A549 (cell line): Measurements from ENCODE around the gene CHD6. TPM values are rescaled to one million over a fixed set of nuclear protein-coding genes. Genes with fewer than 3 reads are reported as not detected.

Experiments used
- ATAC-seq, 2 experiments: fragments of 200-7000 bp in 1 of 2; fragments of >200 bp in 1 of 2; cut with Nextera tagmentation in 1 of 2; cut with Tn5 transposase in 1 of 2; 3 replicates each; pipeline versions ENCODE4 v1.8.0 to v1.9.1; 2018 to 2020; ENCODE audit warnings: mild to moderate bottlenecking in 1 of 2, moderate library complexity in 1 of 2
- CTCF ChIA-PET: fragments of 300-600 bp; sonication (Branson Sonifier 250); formaldehyde crosslinking; extraction: SDS; loops from one replicate; lab custom pipeline; 2021; ENCODE audit warnings: antibody characterized with exemption, inconsistent platforms; lab: Yijun Ruan, JAX
- POLR2A ChIA-PET: fragments of 350-600 bp; formaldehyde crosslinking; extraction: SDS; loops from one replicate; lab custom pipeline; 2021; ENCODE audit warnings: antibody characterized with exemption, inconsistent platforms; lab: Yijun Ruan, JAX
- DNase-seq, 2 experiments: peaks; one replicate each; pipeline versions ENCODE4 v3.0.0 to v3.0.0-alpha.2; 2011 to 2016; ENCODE audit warnings: low read depth in 1 of 2, low spot score in 1 of 2
- FAIRE-seq: peaks from 2 replicates; lab custom pipeline; 2011; peaks lifted over from hg19 to GRCh38; lab: Jason Lieb, UNC
- H3K27ac ChIP-seq, 2 experiments: fragments of >200 bp; sonication (Bioruptor Twin); formaldehyde crosslinking; 3 replicates each; pipeline ENCODE4 v1.5.1; 2016 to 2017
- H3K4me1 ChIP-seq: fragments of >200 bp; sonication (Bioruptor Twin); formaldehyde crosslinking; 3 replicates; pipeline ENCODE4 v1.6.1; 2016
- H3K4me2 ChIP-seq: fragments of >200 bp; sonication (Bioruptor Twin); formaldehyde crosslinking; 3 replicates; pipeline ENCODE4 v1.6.1; 2016
- H3K4me3 ChIP-seq: fragments of >200 bp; sonication (Bioruptor Twin); formaldehyde crosslinking; 3 replicates; pipeline ENCODE4 v1.5.1; 2016
- H3K9me3 ChIP-seq: fragments of >200 bp; sonication (Bioruptor Twin); formaldehyde crosslinking; 3 replicates; pipeline ENCODE4 v1.6.1; 2016
- BCL3 ChIP-seq: fragments of >200 bp; sonication (Bioruptor Twin); formaldehyde crosslinking; IDR thresholded peaks from 3 replicates; pipeline ENCODE4 v1.6.1; 2016
- CBX2 ChIP-seq: fragments of 200-600 bp; sonication (generic); IDR thresholded peaks from 2 replicates; pipeline ENCODE4 v1.6.1; 2016; ENCODE audit warnings: low read depth, mild to moderate bottlenecking, borderline replicate concordance
- CEBPB ChIP-seq, 2 experiments: fragments of >200 bp in 1 of 2; sonication (Bioruptor Twin) in 1 of 2; formaldehyde crosslinking in 1 of 2; IDR thresholded peaks; 2 replicates each; pipeline ENCODE4 v1.6.1; 2012 to 2016
- CHD2 ChIP-seq: fragments of 150-350 bp; IDR thresholded peaks from 2 replicates; pipeline ENCODE4 v1.6.1; 2014; ENCODE audit warnings: low read length; ENCODE audit not compliant: partially characterized antibody
- CTCF ChIP-seq: fragments of >200 bp; sonication (Bioruptor Twin); formaldehyde crosslinking; IDR thresholded peaks from 3 replicates; pipeline ENCODE4 v1.5.1; 2016
- EHMT2 ChIP-seq: fragments of 200-600 bp; sonication (generic); IDR thresholded peaks from 2 replicates; pipeline ENCODE4 v1.6.1; 2016; ENCODE audit warnings: antibody characterized with exemption, low read depth, mild to moderate bottlenecking, moderate library complexity
- FOSB ChIP-seq: fragments of 250-450 bp; sonication (Bioruptor Pico); IDR thresholded peaks from 2 replicates; pipeline ENCODE4 v1.5.0; 2020; ENCODE audit warnings: mild to moderate bottlenecking, moderate library complexity
- FOSL2 ChIP-seq, 2 experiments: fragments of 450-650 bp in 1 of 2; fragments of >200 bp in 1 of 2; sonication (Bioruptor Twin) in 1 of 2; formaldehyde crosslinking; IDR thresholded peaks; 2 replicates each; pipeline versions ENCODE4 v1.5.0 to v1.6.1; 2016 to 2020; ENCODE audit warnings: mild to moderate bottlenecking in 1 of 2, moderate library complexity in 1 of 2
- FOXS1 ChIP-seq: fragments of 250-450 bp; sonication (Bioruptor Pico); IDR thresholded peaks from 2 replicates; pipeline ENCODE4 v1.5.0; 2020; ENCODE audit warnings: mild to moderate bottlenecking, moderate library complexity
- HES2 ChIP-seq: fragments of >200 bp; sonication (Bioruptor Twin); formaldehyde crosslinking; IDR thresholded peaks from 2 replicates; pipeline ENCODE4 v1.6.1; 2016
- HOXB5 ChIP-seq: fragments of 250-450 bp; sonication (Bioruptor Pico); IDR thresholded peaks from 2 replicates; pipeline ENCODE4 v1.5.0; 2020; ENCODE audit warnings: mild to moderate bottlenecking, moderate library complexity
- JUNB ChIP-seq: fragments of >200 bp; sonication (Bioruptor Twin); formaldehyde crosslinking; IDR thresholded peaks from 2 replicates; pipeline ENCODE4 v1.6.1; 2016
- MAZ ChIP-seq: fragments of 150-350 bp; IDR thresholded peaks from 2 replicates; pipeline ENCODE4 v1.6.1; 2014; ENCODE audit warnings: antibody characterized with exemption, low read depth, low read length, borderline replicate concordance
- NR3C1 ChIP-seq: fragments of >200 bp; sonication (Bioruptor Twin); formaldehyde crosslinking; IDR thresholded peaks from 3 replicates; pipeline ENCODE4 v1.6.1; 2017
- RCOR1 ChIP-seq: fragments of 150-350 bp; IDR thresholded peaks from 2 replicates; pipeline ENCODE4 v1.6.1; 2014; ENCODE audit warnings: antibody characterized with exemption, low read length, low read depth
- SMC3 ChIP-seq: fragments of >200 bp; sonication (Bioruptor Twin); formaldehyde crosslinking; IDR thresholded peaks from 3 replicates; pipeline ENCODE4 v1.6.1; 2018; ENCODE audit warnings: inconsistent platforms
- SREBF2 ChIP-seq: fragments of 450-650 bp; IDR thresholded peaks from 2 replicates; pipeline ENCODE4 v1.6.1; 2014; ENCODE audit warnings: mild to moderate bottlenecking, moderate library complexity
- ZC3H11A ChIP-seq: fragments of 450-650 bp; IDR thresholded peaks from 2 replicates; pipeline ENCODE4 v1.6.1; 2014; ENCODE audit warnings: antibody characterized with exemption, mild to moderate bottlenecking
- ZNF302 ChIP-seq: fragments of 250-450 bp; sonication (Bioruptor Pico); IDR thresholded peaks from 2 replicates; pipeline ENCODE4 v1.9.0; 2021; ENCODE audit warnings: inconsistent platforms, mild to moderate bottlenecking, moderate library complexity
- WGBS: methylation state at CpG from one replicate; pipeline ENCODE4 v1.1.6; 2017; ENCODE audit errors: missing lambda C conversion rate; 5-methylcytosine and 5-hydroxymethylcytosine counted together
- polyA plus RNA-seq, 4 experiments: library from polyadenylated mRNA; depleted of rRNA in 3 of 4; stranded (reverse); fragments of >200 nt; fragmentation: RNase III in 1 of 4; extraction: RNeasy Plus Mini Kit Qiagen cat#74134 plus additional on column Dnase treatment in 1 of 4; gene quantifications; 2 replicates in 3 of 4; 3 replicates in 1 of 4; pipeline ENCODE4 v1.2.3, GENCODE V29; 2011 to 2017

The CHD6 gene
- polyA plus RNA-seq, 2 of the 4 experiments (the other 2 are of a cell fraction), result 8.2 to 22.6 TPM

- CTCF ChIA-PET, result no interaction called here
- H3K4me2 ChIP-seq, result peak overlapping the region; percentile 53
- H3K4me3 ChIP-seq, result no peak overlapping the region
- DNase-seq (no peak), FAIRE-seq (no peak), ATAC-seq (peak in 1 of 2 experiments; percentile 54; a peak in 2 of 6 replicates)
- POLR2A ChIA-PET, result no interaction called here
- H3K4me1 ChIP-seq, result peaks cover 38% of the 10 kb centered on the region
- TF ChIP-seq MAZ (no peak), CTCF (no peak), FOSB (CRISPR knock-in tag) (no peak), ZC3H11A (no peak), ZNF302 (no peak), HOXB5 (CRISPR knock-in tag) (no peak), CHD2 (no peak), SREBF2 (no peak)
- no peaks in the 10 kb centered on the region for H3K9me3 ChIP-seq
- 67% methylated on average over 6 of the region's 6 CpGs for WGBS
- H3K27ac ChIP-seq, result no peak overlapping the region
Observed at GRCh38 chr20:41577129-41578009, 40.8 kb downstream of the CHD6 start.

- no peak for ATAC-seq
- Histone ChIP-seq H3K4me3 (no peak overlapping the region), H3K27ac (no peak overlapping the region), H3K9me3 (no peaks in the 10 kb centered on the region), H3K4me2 (no peak overlapping the region; the same call in 2 of the 3 replicates), H3K4me1 (peaks cover 38% of the 10 kb centered on the region)
- 92% methylated on average over 3 of the region's 3 CpGs for WGBS
- FAIRE-seq, result no peak
- ChIA-PET CTCF (interaction anchor here (0.9 kb wide), 3 partner anchors 9 to 143 kb away, joined by 3 read pairs; no protein-coding TSS in a partner anchor), POLR2A (no interaction called here)
- no peak for TF ChIP-seq FOXS1
- TF ChIP-seq SMC3, result no peak
- no peak for TF ChIP-seq NR3C1
- no peak for TF ChIP-seq MAZ
- no peak for TF ChIP-seq CBX2
- no peak for TF ChIP-seq CEBPB (IDR thresholded peaks at IDR 0.05)
- TF ChIP-seq JUNB, result no peak
- no peak for TF ChIP-seq FOSL2 (IDR thresholded peaks at IDR 0.05)
- no peak for TF ChIP-seq FOSL2 (CRISPR knock-in tag; IDR thresholded peaks at IDR 0.05)
- no peak for DNase-seq
Observed at GRCh38 chr20:41575412-41575811, 42.8 kb downstream of the CHD6 start.

GRCh38 chr20:41574802-41575389 is 43.3 kb downstream of the CHD6 start:
- DNase-seq (no peak), FAIRE-seq (no peak), ATAC-seq (no peak)
- CTCF ChIA-PET, result interaction anchor here (0.9 kb wide), 1 partner anchor 144 kb away, joined by 3 read pairs; no protein-coding TSS in a partner anchor
- Histone ChIP-seq H3K4me2 (no peak overlapping the region; the same call in 2 of the 3 replicates), H3K4me3 (no peak overlapping the region), H3K27ac (no peak overlapping the region)
- 93% methylated on average over 7 of the region's 7 CpGs for WGBS
- TF ChIP-seq SREBF2, result no peak
- no peak for TF ChIP-seq RCOR1
- no peak for TF ChIP-seq BCL3
- no peak for TF ChIP-seq HES2
- TF ChIP-seq EHMT2, result no peak
- TF ChIP-seq JUNB, result no peak
- TF ChIP-seq, all 56 proteins: peak for 0
- Histone ChIP-seq H3K9me3 (no peaks in the 10 kb centered on the region), H3K4me1 (peaks cover 35% of the 10 kb centered on the region)
- POLR2A ChIA-PET, result interaction anchor here (0.6 kb wide), 1 partner anchor 308 kb away, joined by 3 read pairs; no protein-coding TSS in a partner anchor
